Gastroesophageal sphincter (tissue), 3 donors: ENCODE data around the gene LAMA2.

Experiments used
- CTCF ChIP-seq, 4 experiments: fragments of 200-600 bp in 2 of 4; fragments of 450-650 bp in 2 of 4; sonication (generic) in 1 of 4; IDR thresholded peaks; one replicate each; pipeline ENCODE4 v1.5.1; 2017 to 2019; ENCODE audit warnings: antibody characterized with exemption in 4 of 4, mild to moderate bottlenecking in 2 of 4, moderate library complexity in 2 of 4
- EP300 ChIP-seq: sonication (generic); formaldehyde crosslinking; IDR thresholded peaks from one replicate; pipeline ENCODE4 v1.6.1; 2017; ENCODE audit warnings: antibody characterized with exemption, mild to moderate bottlenecking

- TF ChIP-seq CTCF (IDR thresholded peaks at IDR 0.05) = no peak
- TF ChIP-seq EP300 = no peak
These were observed 429.9 kb downstream of the LAMA2 start for GRCh38 chr6:129312880-129313279.
